H9 (cell line): ENCODE results near the gene KRT80. TPM values are rescaled to one million over a fixed set of nuclear protein-coding genes. Genes with fewer than 3 reads are reported as not detected.

Source experiments
- DNase-seq: peaks from one replicate; pipeline ENCODE4 v3.0.0-alpha.2; 2017
- H2AFZ ChIP-seq: one replicate; pipeline ENCODE4 v1.6.1; 2013; ENCODE audit warnings: mild to moderate bottlenecking, low read length, control low read depth, moderate library complexity
- H2AK5ac ChIP-seq: 2 replicates; pipeline ENCODE4 v1.6.1; 2013; ENCODE audit warnings: low read length, control low read depth, mixed read lengths; ENCODE audit not compliant: insufficient read length
- H2BK120ac ChIP-seq: one replicate; pipeline ENCODE4 v1.6.1; 2013; ENCODE audit warnings: low read depth, mild to moderate bottlenecking, low read length, control low read depth, inconsistent platforms; ENCODE audit not compliant: poor library complexity, severe bottlenecking
- H2BK12ac ChIP-seq: 2 replicates; pipeline ENCODE4 v1.6.1; 2013; ENCODE audit warnings: low read length, control low read depth, mixed read lengths, low read depth; ENCODE audit not compliant: insufficient read length
- H2BK15ac ChIP-seq: 2 replicates; pipeline ENCODE4 v1.6.1; 2013; ENCODE audit warnings: low read depth, low read length, control low read depth
- H2BK20ac ChIP-seq: one replicate; pipeline ENCODE4 v1.6.1; 2013; ENCODE audit warnings: low read depth, mild to moderate bottlenecking, low read length, control low read depth, inconsistent platforms; ENCODE audit not compliant: poor library complexity, severe bottlenecking
- H2BK5ac ChIP-seq: 2 replicates; pipeline ENCODE4 v1.6.1; 2013; ENCODE audit warnings: low read length, control low read depth, mixed read lengths; ENCODE audit not compliant: insufficient read length
- H3K14ac ChIP-seq: 2 replicates; pipeline ENCODE4 v1.6.1; 2013; ENCODE audit warnings: low read length, control low read depth; ENCODE audit not compliant: insufficient read depth
- H3K18ac ChIP-seq: 2 replicates; pipeline ENCODE4 v1.6.1; 2013; ENCODE audit warnings: low read depth, mild to moderate bottlenecking, mixed read lengths, low read length, control low read depth; ENCODE audit not compliant: insufficient read length
- H3K23ac ChIP-seq: 2 replicates; pipeline ENCODE4 v1.6.1; 2013; ENCODE audit warnings: low read length, control low read depth, mixed read lengths, low read depth; ENCODE audit not compliant: insufficient read length
- H3K23me2 ChIP-seq: 2 replicates; pipeline ENCODE4 v1.6.1; 2013; ENCODE audit warnings: low read depth, mild to moderate bottlenecking, mixed read lengths, low read length, control low read depth; ENCODE audit not compliant: insufficient read length, poor library complexity, severe bottlenecking
- H3K27ac ChIP-seq: 2 replicates; pipeline ENCODE4 v1.5.1; 2013; ENCODE audit warnings: low read length, control low read depth, mixed read lengths, low read depth; ENCODE audit not compliant: insufficient read length
- H3K27me3 ChIP-seq: 2 replicates; pipeline ENCODE4 v1.6.1; 2013; ENCODE audit warnings: low read length, control low read depth, inconsistent platforms; ENCODE audit not compliant: insufficient read depth
- H3K4ac ChIP-seq: 2 replicates; pipeline ENCODE4 v1.6.1; 2013; ENCODE audit warnings: low read depth, mild to moderate bottlenecking, control low read depth, inconsistent platforms, low read length, moderate library complexity
- H3K4me1 ChIP-seq: 2 replicates; pipeline ENCODE4 v1.6.1; 2013; ENCODE audit warnings: low read length, control low read depth, inconsistent platforms; ENCODE audit not compliant: insufficient read depth
- H3K4me2 ChIP-seq: 2 replicates; pipeline ENCODE4 v1.6.1; 2013; ENCODE audit warnings: low read length, control low read depth, mixed read lengths; ENCODE audit not compliant: insufficient read length, insufficient read depth
- H3K56ac ChIP-seq: 2 replicates; pipeline ENCODE4 v1.6.1; 2013; ENCODE audit warnings: low read depth, mild to moderate bottlenecking, mixed read lengths, low read length, control low read depth; ENCODE audit not compliant: insufficient read length
- H3K79me1 ChIP-seq: 2 replicates; pipeline ENCODE4 v1.6.1; 2013; ENCODE audit warnings: low read depth, mild to moderate bottlenecking, moderate library complexity, low read length, control low read depth, inconsistent platforms; ENCODE audit not compliant: insufficient read depth, poor library complexity, severe bottlenecking
- H3K79me2 ChIP-seq: 2 replicates; pipeline ENCODE4 v1.6.1; 2013; ENCODE audit warnings: low read length, control low read depth, inconsistent platforms; ENCODE audit not compliant: insufficient read depth
- H3K9ac ChIP-seq: 2 replicates; pipeline ENCODE4 v1.6.1; 2013; ENCODE audit warnings: low read length, control low read depth, mixed read lengths; ENCODE audit not compliant: insufficient read length; ENCODE audit errors: extremely low read depth
- H3K9me3 ChIP-seq: one replicate; pipeline ENCODE4 v1.6.1; 2013; ENCODE audit warnings: low read depth, low read length, inconsistent platforms; ENCODE audit not compliant: control insufficient read depth
- H3T11ph ChIP-seq: one replicate; pipeline ENCODE4 v1.6.1; 2013; ENCODE audit warnings: mild to moderate bottlenecking, low read length, control low read depth, inconsistent platforms
- H4K20me1 ChIP-seq: one replicate; pipeline ENCODE4 v1.6.1; 2013; ENCODE audit not compliant: control insufficient read depth, insufficient read length, insufficient read depth
- H4K5ac ChIP-seq: 2 replicates; pipeline ENCODE4 v1.6.1; 2013; ENCODE audit warnings: low read depth, mild to moderate bottlenecking, mixed read lengths, low read length, control low read depth; ENCODE audit not compliant: insufficient read length
- H4K8ac ChIP-seq: replicated peaks from 2 replicates; pipeline ENCODE4 v1.6.1; 2013; ENCODE audit warnings: low read length, control low read depth, mixed read lengths, low read depth; ENCODE audit not compliant: insufficient read length
- H4K91ac ChIP-seq: 2 replicates; pipeline ENCODE4 v1.6.1; 2013; ENCODE audit warnings: low read depth, mild to moderate bottlenecking, moderate library complexity, mixed read lengths, low read length, control low read depth; ENCODE audit not compliant: insufficient read length
- H3K27ac Mint-ChIP-seq, 3 experiments: 2 replicates in 2 of 3; 3 replicates in 1 of 3; pipeline ENCODE4 v1.8.0; 2020 to 2021; ENCODE audit warnings: mixed read lengths in 3 of 3, mild to moderate bottlenecking in 1 of 3, moderate library complexity in 1 of 3
- H3K27me3 Mint-ChIP-seq: 2 replicates; pipeline ENCODE4 v1.8.0; 2021; ENCODE audit warnings: low read depth, mild to moderate bottlenecking, moderate library complexity, mixed read lengths
- H3K36me3 Mint-ChIP-seq, 3 experiments: 2 replicates in 2 of 3; 3 replicates in 1 of 3; pipeline ENCODE4 v1.8.0; 2020 to 2021; ENCODE audit warnings: low read depth in 3 of 3, mixed read lengths in 3 of 3; ENCODE audit not compliant: insufficient read depth in 1 of 3
- H3K4me1 Mint-ChIP-seq, 2 experiments: 2 replicates each; pipeline ENCODE4 v1.8.0; 2020; ENCODE audit warnings: mixed read lengths in 2 of 2
- H3K4me3 Mint-ChIP-seq, 2 experiments: 2 replicates in 1 of 2; 3 replicates in 1 of 2; pipeline ENCODE4 v1.8.0; 2020 to 2021; ENCODE audit warnings: mild to moderate bottlenecking in 2 of 2, mixed read lengths in 2 of 2, moderate library complexity in 1 of 2
- H3K9me3 Mint-ChIP-seq, 2 experiments: 2 replicates in 1 of 2; 3 replicates in 1 of 2; pipeline ENCODE4 v1.8.0; 2020; ENCODE audit warnings: mild to moderate bottlenecking in 2 of 2, mixed read lengths in 2 of 2, moderate library complexity in 1 of 2
- WGBS: extraction: QIAGEN DNeasy Blood & Tissue Kit; methylation state at CpG from one replicate; pipeline ENCODE4 v1.1.7; 2013; ENCODE audit warnings: missing lambda C conversion rate, low lambda C conversion rate, mixed read lengths; ENCODE audit not compliant: insufficient read length; ENCODE audit errors: extremely low coverage; 5-methylcytosine and 5-hydroxymethylcytosine counted together
- total RNA-seq: library from RNA; stranded (reverse); gene quantifications from 2 replicates; pipeline ENCODE4 v1.2.1, GENCODE V29; 2021
- TF ChIP-seq, protein P1 (sequence below): fragments of 200-600 bp; sonication (generic); conservative IDR thresholded peaks from 3 replicates; pipeline ENCODE4 v1.8.0; 2021; ENCODE audit warnings: antibody characterized with exemption, mild to moderate bottlenecking

The KRT80 gene
- total RNA-seq, 1 experiment from 2014 or later: not detected

DNA sequence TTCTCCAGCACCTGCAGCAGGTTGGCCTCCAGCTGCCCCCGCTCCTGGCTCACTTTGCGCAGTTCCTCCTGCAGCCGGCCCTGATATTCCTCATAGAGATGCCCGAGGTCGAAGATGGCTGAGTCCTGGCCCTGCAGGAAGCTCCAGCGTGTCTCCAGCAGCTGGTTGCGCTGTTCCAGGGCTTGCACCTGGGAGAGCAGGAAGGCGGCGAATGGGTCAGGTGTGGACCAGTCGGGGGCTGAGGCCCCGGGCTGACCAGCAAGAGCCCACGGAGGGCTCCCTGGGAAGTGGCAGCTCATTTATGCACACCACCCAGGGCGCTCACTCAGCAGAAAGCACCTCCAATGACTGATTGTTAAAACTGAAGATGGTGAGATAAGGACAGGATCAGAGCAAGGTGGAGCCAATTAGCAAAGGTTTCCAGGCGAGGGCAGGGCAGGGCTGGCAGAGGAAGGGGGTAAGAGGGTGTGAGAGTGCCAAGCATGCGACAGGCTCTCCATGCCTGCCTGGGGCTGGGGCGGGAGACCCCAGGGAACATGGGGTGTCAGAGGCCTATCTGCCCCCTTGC lies 6.3 kb downstream of the KRT80 start:
- Mint-ChIP-seq H3K36me3 (no peaks in the 10 kb centered on the region), H3K9me3 (no peaks in the 10 kb centered on the region; a peak in 1 of 5 replicates), H3K4me1 (peaks cover 38 to 58% of the 10 kb centered on the region in 2 experiments), H3K27me3 (peaks cover 14% of the 10 kb centered on the region), H3K27ac (no peak overlapping the region; a peak in 1 of 7 replicates), H3K4me3 (no peak overlapping the region)
- Histone ChIP-seq H3K27ac (no peak overlapping the region), H2BK15ac (no peak overlapping the region), H3K14ac (no peak overlapping the region), H3K27me3 (no peaks in the 10 kb centered on the region), H3K4ac (no peak overlapping the region), H3K56ac (no peak overlapping the region), H3K23me2 (no peaks in the 10 kb centered on the region), H3K4me2 (no peak overlapping the region), H3T11ph (no peak overlapping the region), H3K23ac (no peak overlapping the region), H4K91ac (no peak overlapping the region), H2AFZ (no peak overlapping the region), H3K9me3 (no peaks in the 10 kb centered on the region), H3K79me2 (no peaks in the 10 kb centered on the region), H4K20me1 (no peaks in the 10 kb centered on the region), H2BK12ac (no peak overlapping the region), H4K8ac (no peak overlapping the region), H2AK5ac (no peak overlapping the region), H2BK120ac (no peak overlapping the region), H2BK20ac (no peak overlapping the region), H3K4me1 (peaks cover 2% of the 10 kb centered on the region; the same call in 1 of the 2 replicates), H3K18ac (no peak overlapping the region), H4K5ac (no peak overlapping the region), H3K9ac (no peak overlapping the region), H2BK5ac (no peak overlapping the region), H3K79me1 (no peaks in the 10 kb centered on the region)
- DNase-seq: no peak
- no CpG with 5 or more reads among the region's 16 CpGs for WGBS
- TF ChIP-seq, protein P1, sequence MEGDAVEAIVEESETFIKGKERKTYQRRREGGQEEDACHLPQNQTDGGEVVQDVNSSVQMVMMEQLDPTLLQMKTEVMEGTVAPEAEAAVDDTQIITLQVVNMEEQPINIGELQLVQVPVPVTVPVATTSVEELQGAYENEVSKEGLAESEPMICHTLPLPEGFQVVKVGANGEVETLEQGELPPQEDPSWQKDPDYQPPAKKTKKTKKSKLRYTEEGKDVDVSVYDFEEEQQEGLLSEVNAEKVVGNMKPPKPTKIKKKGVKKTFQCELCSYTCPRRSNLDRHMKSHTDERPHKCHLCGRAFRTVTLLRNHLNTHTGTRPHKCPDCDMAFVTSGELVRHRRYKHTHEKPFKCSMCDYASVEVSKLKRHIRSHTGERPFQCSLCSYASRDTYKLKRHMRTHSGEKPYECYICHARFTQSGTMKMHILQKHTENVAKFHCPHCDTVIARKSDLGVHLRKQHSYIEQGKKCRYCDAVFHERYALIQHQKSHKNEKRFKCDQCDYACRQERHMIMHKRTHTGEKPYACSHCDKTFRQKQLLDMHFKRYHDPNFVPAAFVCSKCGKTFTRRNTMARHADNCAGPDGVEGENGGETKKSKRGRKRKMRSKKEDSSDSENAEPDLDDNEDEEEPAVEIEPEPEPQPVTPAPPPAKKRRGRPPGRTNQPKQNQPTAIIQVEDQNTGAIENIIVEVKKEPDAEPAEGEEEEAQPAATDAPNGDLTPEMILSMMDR: no peak
